NCI-H774 (cell line): ENCODE results near the gene TCF7L1.

Experiments
- DNase-seq: peaks from one replicate; lab custom pipeline; 2025; lab: John Stamatoyannopoulos, UW

The TCF7L1 gene

DNA sequence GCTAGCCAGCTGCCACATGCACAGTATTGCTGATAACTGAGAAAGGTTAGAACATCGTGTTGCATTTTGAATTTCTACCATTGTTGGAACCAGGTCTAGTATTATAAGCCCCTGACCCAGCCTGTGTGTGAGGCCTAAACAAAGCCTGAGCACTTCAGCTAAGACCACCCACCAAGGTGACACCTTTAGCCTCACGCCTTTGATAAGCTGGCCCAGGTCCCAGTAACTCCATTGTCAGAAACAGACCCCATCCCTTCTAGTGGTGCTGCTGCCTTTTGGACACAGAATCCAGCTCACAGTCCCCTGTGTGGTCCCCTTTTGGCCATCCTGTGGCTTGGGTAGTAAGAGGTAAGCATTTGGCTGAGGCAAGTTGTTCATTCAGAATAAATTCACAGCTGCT is 223.0 kb downstream of the TCF7L1 start:
- DNase-seq, result no peak

DNA sequence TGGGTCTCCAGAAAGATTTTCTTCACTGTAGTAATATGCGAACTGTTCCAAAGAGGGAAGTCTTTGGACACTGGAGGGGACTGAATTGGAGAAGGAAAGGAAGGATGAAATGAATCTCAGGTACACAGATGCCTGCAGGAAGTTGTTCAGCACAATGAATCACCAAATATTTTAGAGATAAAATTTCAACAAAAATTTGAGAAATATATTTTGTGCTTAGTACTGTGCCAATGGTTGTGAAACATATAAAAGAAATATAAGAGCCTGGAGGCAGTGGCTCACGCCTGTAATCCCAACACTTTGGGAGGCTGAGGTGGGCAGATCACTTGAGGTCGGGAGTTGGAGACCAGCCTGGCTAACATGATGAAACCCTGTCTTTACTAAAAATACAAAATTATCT is 224.5 kb downstream of the TCF7L1 start:
- DNase-seq, result no peak
